ENCODE results near the gene TMIGD1. TPM values are rescaled to one million over a fixed set of nuclear protein-coding genes. Genes with fewer than 3 reads are reported as not detected.
"Not testable (repeated sequence)": the region's sequence is repeated elsewhere in the genome, so short reads cannot be mapped to it uniquely, and the experiment has no call there.

The TMIGD1 gene
- total and polyA plus RNA-seq, 2 experiments from 2014 or later = not detected

- no peak for TF ChIP-seq CTCF (IDR thresholded peaks at IDR 0.05; ENCODE audit: low read depth, low read length)
- Histone ChIP-seq H3K27ac (no peak overlapping the region), H3K9me3 (ENCODE audit: low read depth) (no peaks in the 10 kb centered on the region), H3K4me1 (ENCODE audit: low read depth) (peaks cover 12% of the 10 kb centered on the region), H3K27me3 (no peaks in the 10 kb centered on the region), H3K36me3 (no peaks in the 10 kb centered on the region), H3K4me3 (no peak overlapping the region)
- DNase-seq (ENCODE audit: low read depth in 1 of 2, low spot score in 1 of 2) = peak in 1 of 2 donors; percentile 39
These were observed 12.5 kb upstream of the TMIGD1 start for GRCh38 chr17:30346221-30346795.

GRCh38 chr17:30345527-30346075 is 11.7 kb upstream of the TMIGD1 start:
- no peak overlapping the region for H3K4me3 ChIP-seq
- no peaks in the 10 kb centered on the region for H3K9me3 ChIP-seq (ENCODE audit: low read depth)
- peak in 1 of 2 donors; percentile 38 for DNase-seq (ENCODE audit: low read depth in 1 of 2, low spot score in 1 of 2)
- no peak for TF ChIP-seq CTCF (IDR thresholded peaks at IDR 0.05; ENCODE audit: low read depth, low read length)
- no peak overlapping the region for H3K27ac ChIP-seq
- no peaks in the 10 kb centered on the region for H3K27me3 ChIP-seq
- no peaks in the 10 kb centered on the region for H3K36me3 ChIP-seq
- H3K4me1 ChIP-seq (ENCODE audit: low read depth) = peaks cover 13% of the 10 kb centered on the region

- Histone ChIP-seq H3K9me3 (ENCODE audit: low read depth) (no peaks in the 10 kb centered on the region), H3K36me3 (no peaks in the 10 kb centered on the region), H3K4me1 (ENCODE audit: low read depth) (peaks cover 17% of the 10 kb centered on the region), H3K27me3 (no peaks in the 10 kb centered on the region), H3K27ac (peak overlapping the region; percentile 84), H3K4me3 (no peak overlapping the region)
- no peak for TF ChIP-seq CTCF (IDR thresholded peaks at IDR 0.05; ENCODE audit: low read depth, low read length)
- DNase-seq (ENCODE audit: low read depth in 1 of 2, low spot score in 1 of 2) = no peak
These were observed 11.2 kb upstream of the TMIGD1 start for GRCh38 chr17:30345089-30345433.

GRCh38 chr17:30344283-30345088 is 10.6 kb upstream of the TMIGD1 start:
- peaks cover 17% of the 10 kb centered on the region for H3K4me1 ChIP-seq (ENCODE audit: low read depth)
- DNase-seq (ENCODE audit: low read depth in 1 of 2, low spot score in 1 of 2) = peak; percentile 70 to 97
- H3K36me3 ChIP-seq = no peaks in the 10 kb centered on the region
- TF ChIP-seq CTCF (IDR thresholded peaks at IDR 0.05; ENCODE audit: low read depth, low read length) = no peak
- H3K4me3 ChIP-seq = no peak overlapping the region
- no peaks in the 10 kb centered on the region for H3K27me3 ChIP-seq
- H3K27ac ChIP-seq = peak overlapping the region; percentile 84
- H3K9me3 ChIP-seq (ENCODE audit: low read depth) = no peaks in the 10 kb centered on the region

GRCh38 chr17:30343796-30344195 is 9.9 kb upstream of the TMIGD1 start:
- no peak for TF ChIP-seq CTCF (IDR thresholded peaks at IDR 0.05; ENCODE audit: low read depth, low read length)
- H3K27ac ChIP-seq = peak overlapping the region; percentile 84
- no peaks in the 10 kb centered on the region for H3K27me3 ChIP-seq
- no peaks in the 10 kb centered on the region for H3K36me3 ChIP-seq
- no peak for DNase-seq (ENCODE audit: low read depth in 1 of 2, low spot score in 1 of 2)
- H3K4me1 ChIP-seq (ENCODE audit: low read depth) = peaks cover 17% of the 10 kb centered on the region
- no peaks in the 10 kb centered on the region for H3K9me3 ChIP-seq (ENCODE audit: low read depth)
- H3K4me3 ChIP-seq = no peak overlapping the region

- DNase-seq (ENCODE audit: low read depth in 1 of 2, low spot score in 1 of 2); H3K4me3 ChIP-seq; H3K27me3 ChIP-seq; H3K36me3 ChIP-seq; H3K27ac ChIP-seq; H3K9me3 ChIP-seq (ENCODE audit: low read depth): not testable (repeated sequence)
- peaks cover 17% of the 10 kb centered on the region for H3K4me1 ChIP-seq (ENCODE audit: low read depth)
These were observed 9.4 kb upstream of the TMIGD1 start for GRCh38 chr17:30343244-30343643.

All from cardiac muscle cell (in vitro differentiated cells and primary cell).